ENCODE measurements around the gene TP53TG5. TPM values are rescaled to one million over a fixed set of nuclear protein-coding genes. Genes with fewer than 3 reads are reported as not detected.
A peak's percentile ranks its signal among the peaks of the same experiment; 100 is the strongest.

The TP53TG5 gene
- total and polyA plus RNA-seq, 2 experiments from 2014 or later, result not detected

GRCh38 chr20:45404438-45404837 lies 26.3 kb upstream of the TP53TG5 start:
- H3K27ac ChIP-seq (ENCODE audit: low read depth), result no peak overlapping the region
- Mint-ChIP-seq H3K27me3 (ENCODE audit: insufficient read depth, low read depth, poor library complexity) (peaks cover 29% of the 10 kb centered on the region), H3K4me1 (peaks cover 10% of the 10 kb centered on the region), H3K4me3 (peak overlapping the region; percentile 48), H3K27ac (no peak overlapping the region), H3K36me3 (ENCODE audit: low read depth) (peaks cover 29% of the 10 kb centered on the region), H3K9me3 (peaks cover 29% of the 10 kb centered on the region)
- ATAC-seq (no peak), DNase-seq (ENCODE audit: low spot score) (no peak)
- no peak for TF ChIP-seq EZH2 (IDR thresholded peaks at IDR 0.05; ENCODE audit: low read depth, unreplicated experiment)
- TF ChIP-seq ETS1 (IDR thresholded peaks at IDR 0.05), result no peak
- TF ChIP-seq ZNF114 (CRISPR knock-in tag; IDR thresholded peaks at IDR 0.05), result no peak
- TF ChIP-seq CTCF (conservative IDR thresholded peaks at IDR 0.05; ENCODE audit: low read depth in 2 of 2), result no peak
- TF ChIP-seq JUNB (IDR thresholded peaks at IDR 0.05; ENCODE audit: unreplicated experiment), result no peak
- TF ChIP-seq, protein P1, sequence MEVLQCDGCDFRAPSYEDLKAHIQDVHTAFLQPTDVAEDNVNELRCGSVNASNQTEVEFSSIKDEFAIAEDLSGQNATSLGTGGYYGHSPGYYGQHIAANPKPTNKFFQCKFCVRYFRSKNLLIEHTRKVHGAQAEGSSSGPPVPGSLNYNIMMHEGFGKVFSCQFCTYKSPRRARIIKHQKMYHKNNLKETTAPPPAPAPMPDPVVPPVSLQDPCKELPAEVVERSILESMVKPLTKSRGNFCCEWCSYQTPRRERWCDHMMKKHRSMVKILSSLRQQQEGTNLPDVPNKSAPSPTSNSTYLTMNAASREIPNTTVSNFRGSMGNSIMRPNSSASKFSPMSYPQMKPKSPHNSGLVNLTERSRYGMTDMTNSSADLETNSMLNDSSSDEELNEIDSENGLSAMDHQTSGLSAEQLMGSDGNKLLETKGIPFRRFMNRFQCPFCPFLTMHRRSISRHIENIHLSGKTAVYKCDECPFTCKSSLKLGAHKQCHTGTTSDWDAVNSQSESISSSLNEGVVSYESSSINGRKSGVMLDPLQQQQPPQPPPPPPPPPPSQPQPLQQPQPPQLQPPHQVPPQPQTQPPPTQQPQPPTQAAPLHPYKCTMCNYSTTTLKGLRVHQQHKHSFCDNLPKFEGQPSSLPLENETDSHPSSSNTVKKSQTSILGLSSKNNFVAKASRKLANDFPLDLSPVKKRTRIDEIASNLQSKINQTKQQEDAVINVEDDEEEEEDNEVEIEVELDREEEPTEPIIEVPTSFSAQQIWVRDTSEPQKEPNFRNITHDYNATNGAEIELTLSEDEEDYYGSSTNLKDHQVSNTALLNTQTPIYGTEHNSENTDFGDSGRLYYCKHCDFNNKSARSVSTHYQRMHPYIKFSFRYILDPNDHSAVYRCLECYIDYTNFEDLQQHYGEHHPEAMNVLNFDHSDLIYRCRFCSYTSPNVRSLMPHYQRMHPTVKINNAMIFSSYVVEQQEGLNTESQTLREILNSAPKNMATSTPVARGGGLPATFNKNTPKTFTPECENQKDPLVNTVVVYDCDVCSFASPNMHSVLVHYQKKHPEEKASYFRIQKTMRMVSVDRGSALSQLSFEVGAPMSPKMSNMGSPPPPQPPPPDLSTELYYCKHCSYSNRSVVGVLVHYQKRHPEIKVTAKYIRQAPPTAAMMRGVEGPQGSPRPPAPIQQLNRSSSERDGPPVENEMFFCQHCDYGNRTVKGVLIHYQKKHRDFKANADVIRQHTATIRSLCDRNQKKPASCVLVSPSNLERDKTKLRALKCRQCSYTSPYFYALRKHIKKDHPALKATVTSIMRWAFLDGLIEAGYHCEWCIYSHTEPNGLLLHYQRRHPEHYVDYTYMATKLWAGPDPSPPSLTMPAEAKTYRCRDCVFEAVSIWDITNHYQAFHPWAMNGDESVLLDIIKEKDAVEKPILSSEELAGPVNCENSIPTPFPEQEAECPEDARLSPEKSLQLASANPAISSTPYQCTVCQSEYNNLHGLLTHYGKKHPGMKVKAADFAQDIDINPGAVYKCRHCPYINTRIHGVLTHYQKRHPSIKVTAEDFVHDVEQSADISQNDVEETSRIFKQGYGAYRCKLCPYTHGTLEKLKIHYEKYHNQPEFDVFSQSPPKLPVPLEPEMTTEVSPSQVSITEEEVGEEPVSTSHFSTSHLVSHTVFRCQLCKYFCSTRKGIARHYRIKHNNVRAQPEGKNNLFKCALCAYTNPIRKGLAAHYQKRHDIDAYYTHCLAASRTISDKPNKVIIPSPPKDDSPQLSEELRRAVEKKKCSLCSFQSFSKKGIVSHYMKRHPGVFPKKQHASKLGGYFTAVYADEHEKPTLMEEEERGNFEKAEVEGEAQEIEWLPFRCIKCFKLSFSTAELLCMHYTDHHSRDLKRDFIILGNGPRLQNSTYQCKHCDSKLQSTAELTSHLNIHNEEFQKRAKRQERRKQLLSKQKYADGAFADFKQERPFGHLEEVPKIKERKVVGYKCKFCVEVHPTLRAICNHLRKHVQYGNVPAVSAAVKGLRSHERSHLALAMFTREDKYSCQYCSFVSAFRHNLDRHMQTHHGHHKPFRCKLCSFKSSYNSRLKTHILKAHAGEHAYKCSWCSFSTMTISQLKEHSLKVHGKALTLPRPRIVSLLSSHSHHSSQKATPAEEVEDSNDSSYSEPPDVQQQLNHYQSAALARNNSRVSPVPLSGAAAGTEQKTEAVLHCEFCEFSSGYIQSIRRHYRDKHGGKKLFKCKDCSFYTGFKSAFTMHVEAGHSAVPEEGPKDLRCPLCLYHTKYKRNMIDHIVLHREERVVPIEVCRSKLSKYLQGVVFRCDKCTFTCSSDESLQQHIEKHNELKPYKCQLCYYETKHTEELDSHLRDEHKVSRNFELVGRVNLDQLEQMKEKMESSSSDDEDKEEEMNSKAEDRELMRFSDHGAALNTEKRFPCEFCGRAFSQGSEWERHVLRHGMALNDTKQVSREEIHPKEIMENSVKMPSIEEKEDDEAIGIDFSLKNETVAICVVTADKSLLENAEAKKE (CRISPR knock-in tag; IDR thresholded peaks at IDR 0.05), result no peak
- TF ChIP-seq CREB1 (CRISPR knock-in tag; IDR thresholded peaks at IDR 0.05; ENCODE audit: low read depth), result no peak
- TF ChIP-seq REST (IDR thresholded peaks at IDR 0.05; ENCODE audit: unreplicated experiment), result no peak
- no peak for TF ChIP-seq EZH2phosphoT487 (IDR thresholded peaks at IDR 0.05; ENCODE audit: unreplicated experiment)
- TF ChIP-seq NANOG (IDR thresholded peaks at IDR 0.05; ENCODE audit: borderline replicate concordance), result no peak
- TF ChIP-seq STAT1 (IDR thresholded peaks at IDR 0.05; ENCODE audit: unreplicated experiment), result no peak
- no peak for TF ChIP-seq ZNF331 (CRISPR knock-in tag; IDR thresholded peaks at IDR 0.05; ENCODE audit: low read depth)
- no peak for TF ChIP-seq POLR2AphosphoS5 (IDR thresholded peaks at IDR 0.05; ENCODE audit: low read depth)
- peaks cover 3% of the 10 kb centered on the region; the same call in 1 of the 2 replicates for H3K9me2 ChIP-seq (ENCODE audit: insufficient read depth)
- H3K36me3 ChIP-seq (ENCODE audit: insufficient read depth), result no peaks in the 10 kb centered on the region; the same call in 1 of the 2 replicates
- H4K20me1 ChIP-seq (replicated peaks; ENCODE audit: insufficient read depth), result no peaks in the 10 kb centered on the region; the same call in 1 of the 2 replicates
- peaks cover 36% of the 10 kb centered on the region for H3K27me3 ChIP-seq (ENCODE audit: insufficient read depth)
- H3K4me3 ChIP-seq, result no peak overlapping the region
- peaks cover 11% of the 10 kb centered on the region; the same call in 1 of the 2 replicates for H3F3A ChIP-seq (replicated peaks; ENCODE audit: low read depth)
- no peak overlapping the region for H3K4me2 ChIP-seq
- peaks cover 9% of the 10 kb centered on the region for H3K79me2 ChIP-seq (replicated peaks; ENCODE audit: insufficient read depth)
- peaks cover 11% of the 10 kb centered on the region; the same call in 1 of the 2 replicates for H3K4me1 ChIP-seq (ENCODE audit: insufficient read depth)
- no peak overlapping the region for H2AFZ ChIP-seq

All from GM23338 (cell line).